HG03039 (cell line): ENCODE results near the gene SAA4.
A peak's percentile ranks its signal among the peaks of the same experiment; 100 is the strongest.
"Not testable (repeated sequence)": the region's sequence is repeated elsewhere in the genome, so short reads cannot be mapped to it uniquely, and the experiment has no call there.

Experiments
- ATAC-seq: cut with Tn5 transposase; IDR thresholded peaks from one replicate; pipeline ENCODE4 v1.9.1; 2021; ENCODE audit warnings: mild to moderate bottlenecking, moderate library complexity; ENCODE audit not compliant: unreplicated experiment

The SAA4 gene

GRCh38 chr11:18247191-18247581, 10.6 kb upstream of the SAA4 start:
- not testable (repeated sequence) for ATAC-seq

GRCh38 chr11:18246379-18247190, 10.0 kb upstream of the SAA4 start:
- peak; percentile 81 for ATAC-seq

- ATAC-seq, result no peak
Measured at GRCh38 chr11:18245396-18245795, 8.8 kb upstream of the SAA4 start.

- no peak for ATAC-seq
Measured at GRCh38 chr11:18243783-18244362, 7.3 kb upstream of the SAA4 start.

- ATAC-seq, result no peak
Measured at GRCh38 chr11:18239655-18240054, 3.1 kb upstream of the SAA4 start.

- no peak for ATAC-seq
Measured at GRCh38 chr11:18235394-18236334, 938 bp downstream of the SAA4 start.

- no peak for ATAC-seq
Measured at GRCh38 chr11:18233912-18234311, 2.7 kb downstream of the SAA4 start.

- no peak for ATAC-seq
Measured at GRCh38 chr11:18230859-18231258, 5.7 kb downstream of the SAA4 start.

GRCh38 chr11:18229501-18229900, 7.1 kb downstream of the SAA4 start:
- peak; percentile 83 for ATAC-seq

GRCh38 chr11:18225913-18226312, 10.7 kb downstream of the SAA4 start:
- no peak for ATAC-seq

- ATAC-seq, result no peak
Measured at GRCh38 chr11:18223591-18224387, 12.8 kb downstream of the SAA4 start.

GRCh38 chr11:18222814-18223421, 13.7 kb downstream of the SAA4 start:
- no peak for ATAC-seq

- ATAC-seq, result no peak
Measured at GRCh38 chr11:18221274-18221876, 15.2 kb downstream of the SAA4 start.

- no peak for ATAC-seq
Measured at GRCh38 chr11:18209058-18209457, 27.5 kb downstream of the SAA4 start.

GRCh38 chr11:18204771-18205170, 31.8 kb downstream of the SAA4 start:
- ATAC-seq, result no peak

- ATAC-seq, result no peak
Measured at GRCh38 chr11:18204220-18204619, 32.4 kb downstream of the SAA4 start.

- no peak for ATAC-seq
Measured at GRCh38 chr11:18203723-18204122, 32.9 kb downstream of the SAA4 start.

- ATAC-seq, result not testable (repeated sequence)
Measured at GRCh38 chr11:18197738-18198137, 38.9 kb downstream of the SAA4 start.

- ATAC-seq, result no peak
Measured at GRCh38 chr11:18196532-18196931, 40.1 kb downstream of the SAA4 start.

GRCh38 chr11:18193010-18193409, 43.6 kb downstream of the SAA4 start:
- peak; percentile 51 for ATAC-seq
